GM21723 (cell line): ENCODE data around the gene TXNDC11.
"Not testable (repeated sequence)": the region's sequence is repeated elsewhere in the genome, so short reads cannot be mapped to it uniquely, and the experiment has no call there.

Source experiments
- ATAC-seq: cut with Tn5 transposase; IDR thresholded peaks from one replicate; pipeline ENCODE4 v1.9.1; 2021; ENCODE audit warnings: mild to moderate bottlenecking, moderate library complexity; ENCODE audit not compliant: unreplicated experiment

Gene TXNDC11

GRCh38 chr16:11742536-11743307 lies at the start of gene TXNDC11:
Gene TXNDC11, minus strand, starts transcription at chr16:11742857. Its CDS starts 127 bp downstream, at chr16:11742730.
- ATAC-seq, result peak; percentile 86

GRCh38 chr16:11791144-11791828 lies 48.6 kb upstream of the TXNDC11 start:
- no peak for ATAC-seq

GRCh38 chr16:11788914-11789313 lies 46.3 kb upstream of the TXNDC11 start:
- ATAC-seq, result no peak

GRCh38 chr16:11784980-11785599 lies 42.4 kb upstream of the TXNDC11 start:
- not testable (repeated sequence) for ATAC-seq

GRCh38 chr16:11784381-11784780 lies 41.7 kb upstream of the TXNDC11 start:
- ATAC-seq, result not testable (repeated sequence)

GRCh38 chr16:11784038-11784369 lies 41.3 kb upstream of the TXNDC11 start:
- no peak for ATAC-seq

- ATAC-seq, result peak; percentile 56
Observed at GRCh38 chr16:11783319-11784037, 40.8 kb upstream of the TXNDC11 start.

- ATAC-seq, result no peak
Observed at GRCh38 chr16:11781773-11782172, 39.1 kb upstream of the TXNDC11 start.

- no peak for ATAC-seq
Observed at GRCh38 chr16:11780991-11781680, 38.5 kb upstream of the TXNDC11 start.

- no peak for ATAC-seq
Observed at GRCh38 chr16:11779074-11779473, 36.4 kb upstream of the TXNDC11 start.

- ATAC-seq, result no peak
Observed at GRCh38 chr16:11774065-11774626, 31.5 kb upstream of the TXNDC11 start.

GRCh38 chr16:11768849-11769248 lies 26.2 kb upstream of the TXNDC11 start:
- ATAC-seq, result no peak

GRCh38 chr16:11762431-11762830 lies 19.8 kb upstream of the TXNDC11 start:
- no peak for ATAC-seq

- no peak for ATAC-seq
Observed at GRCh38 chr16:11759997-11760396, 17.3 kb upstream of the TXNDC11 start.

GRCh38 chr16:11759163-11759834 lies 16.6 kb upstream of the TXNDC11 start:
- ATAC-seq, result no peak

GRCh38 chr16:11757671-11758545 lies 15.3 kb upstream of the TXNDC11 start:
- no peak for ATAC-seq

- ATAC-seq, result no peak
Observed at GRCh38 chr16:11756248-11756647, 13.6 kb upstream of the TXNDC11 start.

GRCh38 chr16:11755022-11755760 lies 12.5 kb upstream of the TXNDC11 start:
- no peak for ATAC-seq
